ENCODE results near the gene SSH3. TPM values are rescaled to one million over a fixed set of nuclear protein-coding genes. Genes with fewer than 3 reads are reported as not detected.

Gene SSH3
- polyA plus RNA-seq, 1 of the 3 experiments (the other 2 are of a cell fraction), result 13.5 TPM

GRCh38 chr11:67276781-67277230 is 26.5 kb upstream of the SSH3 start:
- no peak overlapping the region for H3K4me3 ChIP-seq (ENCODE audit: low read depth in 2 of 2, low read length in 1 of 2)
- H4K20me1 ChIP-seq (ENCODE audit: insufficient read depth), result peaks cover 28% of the 10 kb centered on the region
- no peak for DNase-seq

More at GRCh38 chr11:67276781-67277230, 26.5 kb upstream of the SSH3 start:
- no peaks in the 10 kb centered on the region for H3F3A ChIP-seq (replicated peaks; ENCODE audit: insufficient read depth)
- no peaks in the 10 kb centered on the region for H3K9me2 ChIP-seq
- H3K9me3 ChIP-seq, result no peaks in the 10 kb centered on the region
- H3K36me3 ChIP-seq (replicated peaks in 1 of 2; ENCODE audit: control insufficient read depth in 1 of 2, insufficient read depth in 2 of 2, low read length in 1 of 2), result peaks cover 0 to 34% of the 10 kb centered on the region in 2 experiments
- H3K79me2 ChIP-seq (ENCODE audit: insufficient read depth), result peaks cover 27% of the 10 kb centered on the region
- no peak overlapping the region; a peak in 1 of 4 replicates for H3K27ac ChIP-seq (ENCODE audit: low read depth in 2 of 2, low read length in 1 of 2)
- POLR2A ChIA-PET, result no interaction called here
- peaks cover 0 to 6% of the 10 kb centered on the region in 2 experiments; a peak in 2 of 4 replicates for H3K4me1 ChIP-seq (ENCODE audit: control insufficient read depth in 1 of 2, insufficient read depth in 2 of 2, low read depth in 1 of 2, low read length in 1 of 2)
- TF ChIP-seq GATA2 (CRISPR knock-in tag; IDR thresholded peaks at IDR 0.05) (no peak), POLR2AphosphoS5 (IDR thresholded peaks at IDR 0.05; ENCODE audit: low read depth, low read length) (no peak), ELF1 (IDR thresholded peaks at IDR 0.05) (no peak), MEF2A (IDR thresholded peaks at IDR 0.05; ENCODE audit: borderline replicate concordance, low read depth) (no peak), FOXJ3 (CRISPR knock-in tag; IDR thresholded peaks at IDR 0.05) (no peak), YY1 (IDR thresholded peaks at IDR 0.05; ENCODE audit: low read depth) (no peak), GABPA (IDR thresholded peaks at IDR 0.05; ENCODE audit: low read depth) (no peak), FOXM1 (IDR thresholded peaks at IDR 0.05; ENCODE audit: low read depth) (no peak), CHD2 (IDR thresholded peaks at IDR 0.05; ENCODE audit: low read length, partially characterized antibody) (no peak), MAX (IDR thresholded peaks at IDR 0.05; ENCODE audit: low read depth) (no peak), PBX3 (IDR thresholded peaks at IDR 0.05) (no peak), TCF12 (IDR thresholded peaks at IDR 0.05) (no peak), RFX5 (IDR thresholded peaks at IDR 0.05; ENCODE audit: low read length) (no peak), TAF1 (IDR thresholded peaks at IDR 0.05; ENCODE audit: borderline replicate concordance, low read depth, low read length) (no peak), ZBTB33 (IDR thresholded peaks at IDR 0.05; ENCODE audit: borderline replicate concordance, low read depth) (no peak), MXI1 (IDR thresholded peaks at IDR 0.05; ENCODE audit: low read depth, low read length) (no peak), IRF3 (IDR thresholded peaks at IDR 0.05; ENCODE audit: low read depth, low read length) (no peak)
- TF ChIP-seq, protein P1, sequence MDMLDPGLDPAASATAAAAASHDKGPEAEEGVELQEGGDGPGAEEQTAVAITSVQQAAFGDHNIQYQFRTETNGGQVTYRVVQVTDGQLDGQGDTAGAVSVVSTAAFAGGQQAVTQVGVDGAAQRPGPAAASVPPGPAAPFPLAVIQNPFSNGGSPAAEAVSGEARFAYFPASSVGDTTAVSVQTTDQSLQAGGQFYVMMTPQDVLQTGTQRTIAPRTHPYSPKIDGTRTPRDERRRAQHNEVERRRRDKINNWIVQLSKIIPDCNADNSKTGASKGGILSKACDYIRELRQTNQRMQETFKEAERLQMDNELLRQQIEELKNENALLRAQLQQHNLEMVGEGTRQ (IDR thresholded peaks at IDR 0.05; ENCODE audit: borderline replicate concordance, low read depth, low read length), result no peak
- TF ChIP-seq, protein P2, sequence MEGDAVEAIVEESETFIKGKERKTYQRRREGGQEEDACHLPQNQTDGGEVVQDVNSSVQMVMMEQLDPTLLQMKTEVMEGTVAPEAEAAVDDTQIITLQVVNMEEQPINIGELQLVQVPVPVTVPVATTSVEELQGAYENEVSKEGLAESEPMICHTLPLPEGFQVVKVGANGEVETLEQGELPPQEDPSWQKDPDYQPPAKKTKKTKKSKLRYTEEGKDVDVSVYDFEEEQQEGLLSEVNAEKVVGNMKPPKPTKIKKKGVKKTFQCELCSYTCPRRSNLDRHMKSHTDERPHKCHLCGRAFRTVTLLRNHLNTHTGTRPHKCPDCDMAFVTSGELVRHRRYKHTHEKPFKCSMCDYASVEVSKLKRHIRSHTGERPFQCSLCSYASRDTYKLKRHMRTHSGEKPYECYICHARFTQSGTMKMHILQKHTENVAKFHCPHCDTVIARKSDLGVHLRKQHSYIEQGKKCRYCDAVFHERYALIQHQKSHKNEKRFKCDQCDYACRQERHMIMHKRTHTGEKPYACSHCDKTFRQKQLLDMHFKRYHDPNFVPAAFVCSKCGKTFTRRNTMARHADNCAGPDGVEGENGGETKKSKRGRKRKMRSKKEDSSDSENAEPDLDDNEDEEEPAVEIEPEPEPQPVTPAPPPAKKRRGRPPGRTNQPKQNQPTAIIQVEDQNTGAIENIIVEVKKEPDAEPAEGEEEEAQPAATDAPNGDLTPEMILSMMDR (IDR thresholded peaks at IDR 0.05), result no peak
- H3K9ac ChIP-seq, result no peak overlapping the region
- H3K4me2 ChIP-seq, result no peak overlapping the region
- CTCF ChIA-PET, result interaction anchor here (2.7 kb wide), 1 partner anchor 10 kb away, joined by 11 read pairs; the partner anchor contains the start of gene GRK2
- no peak overlapping the region for H2AFZ ChIP-seq (ENCODE audit: low read depth)
- no peaks in the 10 kb centered on the region for H3K27me3 ChIP-seq (ENCODE audit: insufficient read depth)
- WGBS (ENCODE audit: low lambda C conversion rate), result 90% methylated on average over 8 of the region's 16 CpGs
